Smooth muscle cell (in vitro differentiated cells): ENCODE measurements around the gene ARFGAP1. TPM values are rescaled to one million over a fixed set of nuclear protein-coding genes. Genes with fewer than 3 reads are reported as not detected.

Experiments
- DNase-seq: peaks from one replicate; lab custom pipeline; 2025; ENCODE audit not compliant: unreplicated experiment; lab: John Stamatoyannopoulos, UW
- H2AFZ ChIP-seq: fragments of 200-600 bp; sonication (generic); 2 replicates; pipeline ENCODE4 v1.6.0; 2016; ENCODE audit warnings: antibody characterized with exemption, low read depth, mild to moderate bottlenecking
- H3F3A ChIP-seq: fragments of 200-600 bp; sonication (generic); 2 replicates; pipeline ENCODE4 v1.6.0; 2017; ENCODE audit warnings: antibody characterized with exemption, low read depth
- H3K27ac ChIP-seq: fragments of 200-600 bp; sonication (generic); 2 replicates; pipeline ENCODE4 v1.5.1; 2016; ENCODE audit warnings: low read depth, mild to moderate bottlenecking
- H3K27me3 ChIP-seq: fragments of 200-600 bp; sonication (generic); 2 replicates; pipeline ENCODE4 v1.6.1; 2016; ENCODE audit warnings: low read depth, mild to moderate bottlenecking
- H3K36me3 ChIP-seq: fragments of 200-600 bp; sonication (generic); 2 replicates; pipeline ENCODE4 v1.5.1; 2016; ENCODE audit warnings: low read depth
- H3K4me1 ChIP-seq: fragments of 200-600 bp; sonication (generic); 2 replicates; pipeline ENCODE4 v1.5.1; 2016; ENCODE audit warnings: low read depth
- H3K4me2 ChIP-seq: fragments of 200-600 bp; sonication (generic); 2 replicates; pipeline ENCODE4 v1.6.0; 2016; ENCODE audit warnings: mild to moderate bottlenecking
- H3K4me3 ChIP-seq: fragments of 200-600 bp; sonication (generic); 2 replicates; pipeline ENCODE4 v1.5.1; 2016; ENCODE audit warnings: mild to moderate bottlenecking
- H3K79me2 ChIP-seq: fragments of 200-600 bp; sonication (generic); 2 replicates; pipeline ENCODE4 v1.6.0; 2016; ENCODE audit warnings: low read depth, mild to moderate bottlenecking
- H3K9ac ChIP-seq: fragments of 200-600 bp; sonication (generic); 2 replicates; pipeline ENCODE4 v1.6.0; 2016; ENCODE audit warnings: low read depth
- H3K9me3 ChIP-seq: fragments of 200-600 bp; sonication (generic); replicated peaks from 2 replicates; pipeline ENCODE4 v1.5.1; 2016; ENCODE audit warnings: low read depth
- H4K20me1 ChIP-seq: fragments of 200-600 bp; sonication (generic); 2 replicates; pipeline ENCODE4 v1.6.0; 2016; ENCODE audit warnings: low read depth
- WGBS: methylation state at CpG from one replicate; pipeline ENCODE4 v1.1.7; 2016; ENCODE audit warnings: low lambda C conversion rate; 5-methylcytosine and 5-hydroxymethylcytosine counted together
- polyA plus RNA-seq: library from polyadenylated mRNA; unstranded; fragments of >200 nt; fragmentation: Nextera tagmentation; extraction: Ambion mirVana; gene quantifications from 2 replicates; pipeline ENCODE4 v1.2.1, GENCODE V29; 2016
- total RNA-seq: library from RNA; depleted of rRNA; stranded (reverse); fragments of >200 nt; gene quantifications from 2 replicates; pipeline ENCODE4 v1.2.3, GENCODE V29; 2014
- TF ChIP-seq, protein P1 (sequence below): fragments of 200-600 bp; sonication (generic); IDR thresholded peaks from 2 replicates; pipeline ENCODE4 v1.5.1; 2017; ENCODE audit warnings: borderline replicate concordance, mild to moderate bottlenecking, antibody characterized with exemption; ENCODE audit not compliant: insufficient read depth, poor library complexity, severe bottlenecking

The ARFGAP1 gene
- total and polyA plus RNA-seq, 2 experiments from 2014 or later, result 101 to 169 TPM

DNA sequence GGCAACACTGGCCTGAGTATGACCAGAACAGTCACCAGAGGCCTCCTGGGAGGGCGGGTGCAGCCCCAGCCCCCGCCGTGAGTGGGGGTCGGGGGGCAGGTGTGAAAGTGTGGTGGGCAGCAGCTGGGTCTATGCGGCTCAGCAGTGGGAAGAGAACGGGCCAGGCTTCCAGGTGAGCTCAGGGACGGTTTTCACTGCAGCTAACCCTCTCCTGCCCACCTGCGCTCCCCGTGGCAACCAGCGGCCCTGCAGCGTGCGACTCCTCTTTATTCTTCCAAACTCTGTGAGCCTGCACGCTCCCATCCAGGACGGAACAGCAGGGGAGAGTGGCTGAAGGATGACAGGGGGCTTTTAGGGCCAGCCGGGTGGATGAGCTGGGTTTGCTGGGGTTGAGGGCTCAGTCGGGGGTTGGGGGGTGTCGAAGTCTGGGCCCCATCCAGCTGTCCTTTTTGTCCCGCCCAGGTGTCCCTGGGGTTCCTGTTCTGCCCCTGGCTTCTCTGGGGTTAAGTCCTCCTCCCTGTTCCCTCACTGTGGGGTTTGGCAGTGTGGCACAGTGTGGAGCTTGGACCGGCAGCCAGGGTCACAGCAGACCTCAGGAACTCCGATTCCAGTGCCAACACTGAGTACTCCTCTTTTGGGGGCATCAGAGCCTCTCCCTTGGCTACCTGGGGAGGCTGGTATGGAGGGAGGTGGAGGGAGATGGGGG lies 37.8 kb upstream of the ARFGAP1 start:
- Histone ChIP-seq H3K9me3 (no peaks in the 10 kb centered on the region), H3K4me3 (no peak overlapping the region), H3K36me3 (no peaks in the 10 kb centered on the region), H4K20me1 (no peaks in the 10 kb centered on the region), H3K27me3 (no peaks in the 10 kb centered on the region), H3K4me1 (peaks cover 43% of the 10 kb centered on the region), H3K4me2 (peak overlapping the region; percentile 29), H3K27ac (no peak overlapping the region), H3K79me2 (no peaks in the 10 kb centered on the region), H3K9ac (no peak overlapping the region), H3F3A (peaks cover 16% of the 10 kb centered on the region), H2AFZ (no peak overlapping the region)
- 41% methylated on average over 20 of the region's 20 CpGs for WGBS
- DNase-seq, result no peak
- TF ChIP-seq, protein P1, sequence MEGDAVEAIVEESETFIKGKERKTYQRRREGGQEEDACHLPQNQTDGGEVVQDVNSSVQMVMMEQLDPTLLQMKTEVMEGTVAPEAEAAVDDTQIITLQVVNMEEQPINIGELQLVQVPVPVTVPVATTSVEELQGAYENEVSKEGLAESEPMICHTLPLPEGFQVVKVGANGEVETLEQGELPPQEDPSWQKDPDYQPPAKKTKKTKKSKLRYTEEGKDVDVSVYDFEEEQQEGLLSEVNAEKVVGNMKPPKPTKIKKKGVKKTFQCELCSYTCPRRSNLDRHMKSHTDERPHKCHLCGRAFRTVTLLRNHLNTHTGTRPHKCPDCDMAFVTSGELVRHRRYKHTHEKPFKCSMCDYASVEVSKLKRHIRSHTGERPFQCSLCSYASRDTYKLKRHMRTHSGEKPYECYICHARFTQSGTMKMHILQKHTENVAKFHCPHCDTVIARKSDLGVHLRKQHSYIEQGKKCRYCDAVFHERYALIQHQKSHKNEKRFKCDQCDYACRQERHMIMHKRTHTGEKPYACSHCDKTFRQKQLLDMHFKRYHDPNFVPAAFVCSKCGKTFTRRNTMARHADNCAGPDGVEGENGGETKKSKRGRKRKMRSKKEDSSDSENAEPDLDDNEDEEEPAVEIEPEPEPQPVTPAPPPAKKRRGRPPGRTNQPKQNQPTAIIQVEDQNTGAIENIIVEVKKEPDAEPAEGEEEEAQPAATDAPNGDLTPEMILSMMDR, result peak; percentile 38

DNA sequence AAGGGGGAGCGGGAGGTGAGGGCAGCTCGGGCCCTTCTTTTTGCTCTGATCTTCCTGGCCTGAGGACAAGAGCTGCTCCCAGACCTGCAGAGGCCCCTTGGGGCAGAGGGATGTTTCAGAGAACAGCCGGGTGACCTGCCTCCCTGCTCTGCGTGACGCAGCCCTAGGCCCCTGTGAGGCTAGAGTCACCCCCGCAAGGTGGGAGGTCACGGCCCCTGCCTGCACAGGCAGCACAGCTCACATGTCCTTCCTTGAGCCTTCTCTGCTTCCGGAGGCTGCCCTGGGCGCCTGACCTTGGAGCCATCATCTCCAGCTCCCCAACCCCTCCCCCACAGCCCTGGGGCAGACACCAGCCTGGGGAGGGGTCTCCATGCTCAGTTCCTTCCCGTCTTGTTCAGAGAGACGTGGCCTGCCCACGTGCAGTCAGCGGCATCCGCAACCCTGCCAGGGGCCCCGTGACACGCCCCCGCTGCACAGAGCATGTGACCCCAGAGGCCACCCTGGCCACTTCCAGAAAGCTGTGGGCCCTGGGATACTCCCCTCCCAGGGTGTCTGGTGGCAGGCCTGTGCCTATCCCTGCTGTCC lies 37.1 kb upstream of the ARFGAP1 start, which contains the start of gene BIRC7:
BIRC7 (plus strand) TSS at position 507 of the 585 bp plus-strand sequence. CDS start 192 bp downstream, outside the sequence.
- TF ChIP-seq, protein P1, result no peak
- Histone ChIP-seq H2AFZ (no peak within 1 kb of the TSS), H3K9ac (no peak within 1 kb of the TSS), H3K36me3 (no peaks in the 10 kb centered on the region), H3K9me3 (no peaks in the 10 kb centered on the region), H3K27me3 (no peaks in the 10 kb centered on the region), H3K79me2 (no peaks in the 10 kb centered on the region), H3K4me1 (peaks cover 38% of the 10 kb centered on the region), H3K4me3 (no peak within 1 kb of the TSS), H3K4me2 (peak within 1 kb of the TSS; percentile 59), H3F3A (peaks cover 16% of the 10 kb centered on the region), H3K27ac (no peak within 1 kb of the TSS), H4K20me1 (no peaks in the 10 kb centered on the region)
- 45% methylated on average over 11 of the region's 17 CpGs for WGBS
- DNase-seq, result no peak

DNA sequence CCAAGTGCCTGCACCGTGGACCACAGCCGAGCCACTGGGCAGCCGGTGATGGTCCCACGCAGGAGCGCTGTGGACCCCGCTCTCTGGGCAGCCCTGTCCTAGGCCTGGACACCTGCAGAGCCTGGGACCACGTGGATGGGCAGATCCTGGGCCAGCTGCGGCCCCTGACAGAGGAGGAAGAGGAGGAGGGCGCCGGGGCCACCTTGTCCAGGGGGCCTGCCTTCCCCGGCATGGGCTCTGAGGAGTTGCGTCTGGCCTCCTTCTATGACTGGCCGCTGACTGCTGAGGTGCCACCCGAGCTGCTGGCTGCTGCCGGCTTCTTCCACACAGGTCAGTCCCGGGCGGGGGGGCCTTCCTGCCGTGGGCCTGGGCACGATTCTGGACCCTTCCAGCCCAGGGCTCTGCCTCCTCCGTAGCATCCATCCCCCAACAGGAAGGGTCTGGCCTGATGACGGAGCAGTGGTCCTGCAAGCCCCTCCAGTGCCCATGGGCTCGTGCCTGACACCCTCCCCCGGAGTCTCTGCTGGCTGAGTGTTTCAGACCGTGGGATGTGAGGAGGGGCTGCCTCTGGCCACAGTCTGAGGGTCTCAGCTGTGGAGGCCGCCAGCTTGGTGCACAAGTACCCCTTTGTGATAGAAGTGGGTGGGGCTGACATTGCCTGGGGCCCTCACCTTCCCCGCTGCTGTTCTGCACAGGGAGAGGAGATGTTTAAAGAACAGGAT lies 36.3 kb upstream of the ARFGAP1 start:
- Histone ChIP-seq H3K79me2 (no peaks in the 10 kb centered on the region), H3K27me3 (no peaks in the 10 kb centered on the region), H3F3A (peaks cover 15% of the 10 kb centered on the region), H3K36me3 (no peaks in the 10 kb centered on the region), H3K4me1 (peaks cover 33% of the 10 kb centered on the region), H4K20me1 (no peaks in the 10 kb centered on the region), H3K4me2 (peak overlapping the region; percentile 59), H3K9me3 (no peaks in the 10 kb centered on the region), H3K4me3 (no peak overlapping the region), H3K27ac (no peak overlapping the region), H2AFZ (no peak overlapping the region), H3K9ac (no peak overlapping the region)
- TF ChIP-seq, protein P1, result no peak
- no peak for DNase-seq
- WGBS, result 79% methylated on average over 26 of the region's 26 CpGs
